Right lobe of liver (tissue), 6 donors: ENCODE results near the gene TSPAN31. TPM values are rescaled to one million over a fixed set of nuclear protein-coding genes. Genes with fewer than 3 reads are reported as not detected.

Experiments
- ATAC-seq, 4 donors: fragments of 200-7000 bp; cut with Tn5 transposase; one replicate each; pipeline ENCODE4 v1.9.1; 2020; ENCODE audit warnings: mild to moderate bottlenecking in 4 of 4, moderate library complexity in 4 of 4
- DNase-seq, 3 donors: peaks; one replicate each; pipeline ENCODE4 v3.0.0-alpha.2; 2020
- H3K27ac ChIP-seq, 3 donors: fragments of 200-600 bp; one replicate each; pipeline ENCODE4 v1.8.0; 2022
- H3K27me3 ChIP-seq, 2 donors: fragments of 200-600 bp; one replicate each; pipeline ENCODE4 v1.8.0; 2022
- H3K36me3 ChIP-seq, 4 donors: fragments of 200-600 bp; sonication (generic) in 1 of 4; one replicate each; pipeline versions ENCODE4 v1.5.1 to v1.8.0; 2017 to 2022; ENCODE audit warnings: control low read depth in 1 of 4
- H3K4me1 ChIP-seq, 4 donors: fragments of 200-600 bp; sonication (generic) in 1 of 4; one replicate each; pipeline versions ENCODE4 v1.5.1 to v1.8.0; 2017 to 2022; ENCODE audit warnings: control low read depth in 1 of 4
- H3K4me3 ChIP-seq, 3 donors: fragments of 200-600 bp; one replicate each; pipeline ENCODE4 v1.8.0; 2022
- H3K9me3 ChIP-seq, 4 donors: fragments of 200-600 bp; sonication (generic) in 1 of 4; one replicate each; pipeline versions ENCODE4 v1.5.1 to v1.8.0; 2017 to 2022; ENCODE audit warnings: control low read depth in 1 of 4
- POLR2A ChIP-seq: fragments of 450-650 bp; IDR thresholded peaks from one replicate; pipeline ENCODE4 v1.6.1; 2017; ENCODE audit warnings: antibody characterized with exemption, mild to moderate bottlenecking
- WGBS: methylation state at CpG from one replicate; pipeline ENCODE4 v1.1.6; 2018; ENCODE audit warnings: low coverage, low lambda C conversion rate; ENCODE audit not compliant: insufficient coverage; ENCODE audit errors: missing lambda C conversion rate; 5-methylcytosine and 5-hydroxymethylcytosine counted together
- intact Hi-C, 2 donors: fragments of 100-400 bp; cut with DNase I; formaldehyde crosslinking; loops; one replicate each; pipeline versions ENCODE4 v1.11.2 to v1.14.1; 2022
- total RNA-seq, 6 experiments: library from RNA; depleted of rRNA in 2 of 6; stranded (reverse); fragments of >200 nt in 2 of 6; fragmentation: NEBNext Ultra II Directional in 3 of 6; extraction: Animal tissue kit (Norgen Biotek cat#: 25700) in 3 of 6; gene quantifications; one replicate each; pipeline versions ENCODE4 v1.1.0 to v1.2.4, GENCODE V29; 2016 to 2023
- TF ChIP-seq, protein P1 (sequence below), 4 donors: fragments of 200-600 bp in 3 of 4; fragments of 450-650 bp in 1 of 4; IDR thresholded peaks; one replicate each; pipeline versions ENCODE4 v1.5.1 to v1.8.0; 2016 to 2022; ENCODE audit warnings: antibody characterized with exemption in 4 of 4, mild to moderate bottlenecking in 2 of 4
- donor health status: DM: no; HTN: yes; CAD: no.
- donor health status: DM: no; HTN: no; CAD: no.
- donor health status: DM: no; HTN: no; CAD: no.
- donor health status: DM: no; HTN: yes; CAD: no.
- donor health status: DM: no; HTN: yes; CAD: no.

TSPAN31 gene
- total RNA-seq, 6 experiments from 2014 or later = 15.1 to 34.4 (median 20.6) TPM

DNA sequence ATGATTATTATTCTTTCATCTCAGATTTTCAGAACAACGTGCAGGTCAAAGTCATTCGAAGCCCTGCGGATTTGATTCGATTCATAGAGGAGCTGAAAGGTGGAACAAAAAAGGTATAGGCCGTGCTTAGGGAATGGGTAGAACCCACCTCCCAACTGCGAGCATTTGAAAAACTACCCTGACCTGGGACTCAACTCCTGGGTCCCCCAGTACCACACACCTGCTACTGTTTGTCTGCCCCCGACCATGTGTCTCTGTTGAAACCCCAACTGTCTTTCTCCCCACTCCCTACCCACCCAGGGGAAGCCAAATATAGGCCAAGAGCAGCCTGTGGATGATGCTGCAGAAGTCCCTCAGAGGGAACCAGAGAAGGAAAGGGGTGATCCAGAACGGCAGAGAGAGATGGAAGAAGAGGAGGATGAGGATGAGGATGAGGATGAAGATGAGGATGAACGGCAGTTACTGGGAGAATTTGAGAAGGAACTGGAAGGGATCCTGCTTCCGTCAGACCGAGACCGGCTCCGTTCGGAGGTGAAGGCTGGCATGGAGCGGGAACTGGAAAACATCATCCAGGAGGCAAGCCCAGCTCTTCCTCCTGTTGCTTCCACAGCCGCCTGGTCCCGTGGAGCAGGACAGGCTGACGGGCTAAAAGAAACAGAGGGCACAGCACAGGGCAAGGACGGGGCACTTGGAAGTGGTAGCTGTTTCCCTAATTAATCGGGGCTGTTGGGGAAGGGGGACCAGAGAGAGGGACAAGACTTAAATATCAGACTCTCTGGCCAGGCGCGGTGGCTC is 26.8 kb upstream of the TSPAN31 start:
- H3K4me3 ChIP-seq = no peak overlapping the region
- DNase-seq (no peak), ATAC-seq (no peak)
- no peaks in the 10 kb centered on the region for H3K4me1 ChIP-seq
- 92% methylated on average over 14 of the region's 22 CpGs for WGBS
- peaks cover 0 to 72% (median 27%) of the 10 kb centered on the region in 4 donors for H3K36me3 ChIP-seq
- TF ChIP-seq, protein P1, sequence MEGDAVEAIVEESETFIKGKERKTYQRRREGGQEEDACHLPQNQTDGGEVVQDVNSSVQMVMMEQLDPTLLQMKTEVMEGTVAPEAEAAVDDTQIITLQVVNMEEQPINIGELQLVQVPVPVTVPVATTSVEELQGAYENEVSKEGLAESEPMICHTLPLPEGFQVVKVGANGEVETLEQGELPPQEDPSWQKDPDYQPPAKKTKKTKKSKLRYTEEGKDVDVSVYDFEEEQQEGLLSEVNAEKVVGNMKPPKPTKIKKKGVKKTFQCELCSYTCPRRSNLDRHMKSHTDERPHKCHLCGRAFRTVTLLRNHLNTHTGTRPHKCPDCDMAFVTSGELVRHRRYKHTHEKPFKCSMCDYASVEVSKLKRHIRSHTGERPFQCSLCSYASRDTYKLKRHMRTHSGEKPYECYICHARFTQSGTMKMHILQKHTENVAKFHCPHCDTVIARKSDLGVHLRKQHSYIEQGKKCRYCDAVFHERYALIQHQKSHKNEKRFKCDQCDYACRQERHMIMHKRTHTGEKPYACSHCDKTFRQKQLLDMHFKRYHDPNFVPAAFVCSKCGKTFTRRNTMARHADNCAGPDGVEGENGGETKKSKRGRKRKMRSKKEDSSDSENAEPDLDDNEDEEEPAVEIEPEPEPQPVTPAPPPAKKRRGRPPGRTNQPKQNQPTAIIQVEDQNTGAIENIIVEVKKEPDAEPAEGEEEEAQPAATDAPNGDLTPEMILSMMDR (IDR thresholded peaks at IDR 0.05) = no peak
- no peak for TF ChIP-seq POLR2A
- H3K27ac ChIP-seq = no peak overlapping the region
- H3K9me3 ChIP-seq = no peaks in the 10 kb centered on the region
- intact Hi-C loops = no loop called here
- no peaks in the 10 kb centered on the region for H3K27me3 ChIP-seq

DNA sequence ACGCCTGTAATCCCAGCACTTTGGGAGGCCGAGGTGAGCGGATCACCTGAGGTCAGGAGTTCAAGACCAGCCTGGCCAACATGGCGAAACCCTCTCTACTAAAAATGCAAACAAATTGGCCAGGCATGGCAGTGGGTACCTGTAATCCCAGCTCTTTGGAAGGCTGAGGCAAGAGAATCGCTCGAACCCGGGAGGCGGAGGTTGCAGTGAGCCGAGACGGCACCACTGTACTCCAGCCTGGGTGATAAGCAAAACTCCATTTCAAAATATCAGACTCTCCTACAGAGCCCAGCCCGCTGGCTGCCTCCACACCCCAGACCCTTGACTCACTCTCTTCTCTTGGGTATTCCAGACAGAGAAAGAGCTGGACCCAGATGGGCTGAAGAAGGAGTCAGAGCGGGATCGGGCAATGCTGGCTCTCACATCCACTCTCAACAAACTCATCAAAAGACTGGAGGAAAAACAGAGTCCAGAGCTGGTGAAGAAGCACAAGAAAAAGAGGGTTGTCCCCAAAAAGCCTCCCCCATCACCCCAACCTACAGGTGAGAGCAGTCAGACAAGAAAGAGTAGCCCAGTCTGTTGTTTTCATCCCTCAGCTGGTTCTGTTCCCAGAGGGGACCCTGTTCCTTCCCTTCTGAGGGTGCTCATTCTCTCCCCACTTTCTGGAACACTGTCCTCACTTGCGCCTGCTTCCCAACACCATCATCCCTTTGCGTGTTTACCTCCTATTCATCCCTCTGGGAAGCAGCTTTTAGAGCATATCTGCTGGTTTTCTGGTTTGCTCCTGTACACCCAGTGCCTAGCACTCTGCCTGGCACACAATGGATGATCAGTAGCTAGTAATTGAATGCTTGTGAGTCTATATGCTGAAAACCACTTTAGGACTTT is 26.0 kb upstream of the TSPAN31 start:
- ATAC-seq (no peak), DNase-seq (no peak)
- Histone ChIP-seq H3K27me3 (no peaks in the 10 kb centered on the region), H3K4me3 (no peak overlapping the region), H3K36me3 (peaks cover 0 to 71% (median 27%) of the 10 kb centered on the region in 4 donors), H3K27ac (no peak overlapping the region), H3K9me3 (no peaks in the 10 kb centered on the region), H3K4me1 (no peaks in the 10 kb centered on the region)
- TF ChIP-seq POLR2A = no peak
- TF ChIP-seq, protein P1 (IDR thresholded peaks at IDR 0.05) = no peak
- intact Hi-C loops = no loop called here
- 97% methylated on average over 11 of the region's 15 CpGs for WGBS

DNA sequence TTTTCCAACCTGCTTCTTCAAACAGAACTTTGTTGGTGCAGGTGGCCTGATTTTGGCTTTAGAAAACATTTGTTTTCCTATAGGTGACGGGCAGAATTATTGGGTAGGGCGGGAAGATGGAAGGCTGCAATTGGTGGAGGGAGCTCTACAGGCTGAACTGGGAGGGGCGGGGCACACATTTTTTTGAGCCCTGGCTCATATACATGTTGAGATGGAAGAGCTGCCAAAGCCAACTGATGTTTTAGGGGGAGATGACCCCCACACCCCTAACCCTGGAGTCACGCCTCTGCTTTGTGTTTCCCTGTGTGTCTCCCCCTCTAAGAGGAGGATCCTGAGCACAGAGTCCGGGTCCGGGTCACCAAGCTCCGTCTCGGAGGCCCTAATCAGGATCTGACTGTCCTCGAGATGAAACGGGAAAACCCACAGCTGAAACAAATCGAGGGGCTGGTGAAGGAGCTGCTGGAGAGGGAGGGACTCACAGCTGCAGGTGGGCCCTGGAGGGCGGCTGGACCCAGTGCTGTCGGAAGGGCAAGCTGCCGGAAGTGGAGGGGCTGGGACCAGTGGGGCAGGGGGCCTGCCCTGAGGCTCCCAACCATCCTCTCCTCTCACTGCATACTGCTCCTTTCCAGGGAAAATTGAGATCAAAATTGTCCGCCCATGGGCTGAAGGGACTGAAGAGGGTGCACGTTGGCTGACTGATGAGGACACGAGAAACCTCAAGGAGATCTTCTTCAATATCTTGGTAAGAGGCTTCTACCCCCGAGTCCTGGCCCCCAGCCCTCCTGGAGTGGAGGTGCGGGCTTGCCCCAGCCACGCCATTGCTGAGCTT is 24.8 kb upstream of the TSPAN31 start:
- Histone ChIP-seq H3K4me3 (no peak overlapping the region), H3K9me3 (no peaks in the 10 kb centered on the region), H3K36me3 (peaks cover 0 to 62% (median 27%) of the 10 kb centered on the region in 4 donors), H3K27ac (no peak overlapping the region), H3K27me3 (no peaks in the 10 kb centered on the region), H3K4me1 (no peaks in the 10 kb centered on the region)
- 92% methylated on average over 5 of the region's 20 CpGs for WGBS
- intact Hi-C loops = no loop called here
- TF ChIP-seq POLR2A = no peak
- TF ChIP-seq, protein P1 (IDR thresholded peaks at IDR 0.05) = no peak
- DNase-seq (no peak), ATAC-seq (no peak)
